Activated CD8-positive, alpha-beta memory T cell treated with anti-CD3 and anti-CD28 coated beads for 36 hours (primary cell): ENCODE data around the gene KIF26B. TPM values are rescaled to one million over a fixed set of nuclear protein-coding genes. Genes with fewer than 3 reads are reported as not detected.

Experiments
- CTCF ChIA-PET: fragments of 350-600 bp; sonication (Branson Sonifier 250); formaldehyde crosslinking; loops from one replicate; lab custom pipeline; 2021; ENCODE audit warnings: antibody characterized with exemption; lab: Charles Lee
- POLR2A ChIA-PET: fragments of 350-600 bp; sonication (Branson Sonifier 250); formaldehyde crosslinking; loops from one replicate; lab custom pipeline; 2021; ENCODE audit warnings: antibody characterized with exemption; lab: Charles Lee
- total RNA-seq, 2 experiments: library from RNA; stranded (reverse); gene quantifications; one replicate each; pipeline ENCODE4 v1.2.3, GENCODE V29; 2021

Gene KIF26B
- total RNA-seq, 2 experiments from 2014 or later: 0.17 to 0.31 TPM

GRCh38 chr1:245751116-245751515 lies 596.3 kb downstream of the KIF26B start:
- CTCF ChIA-PET: no interaction called here
- POLR2A ChIA-PET: no interaction called here

- ChIA-PET CTCF (no interaction called here), POLR2A (no interaction called here)
These were observed 597.1 kb downstream of the KIF26B start for GRCh38 chr1:245751726-245752470.

- ChIA-PET POLR2A (no interaction called here), CTCF (no interaction called here)
These were observed 597.8 kb downstream of the KIF26B start for GRCh38 chr1:245752561-245752960.

- ChIA-PET CTCF (no interaction called here), POLR2A (interaction anchor here (0.5 kb wide), 1 partner anchor 265 kb away, joined by 3 read pairs; no protein-coding TSS in a partner anchor)
These were observed 599.0 kb downstream of the KIF26B start for GRCh38 chr1:245753807-245754206.

GRCh38 chr1:245754463-245754961 lies 599.7 kb downstream of the KIF26B start:
- ChIA-PET CTCF (no interaction called here), POLR2A (interaction anchor here (0.5 kb wide), 1 partner anchor 264 kb away, joined by 3 read pairs; no protein-coding TSS in a partner anchor)
